Sciatic nerve (tissue), 2 donors: ENCODE data around the gene SHISA9. TPM values are rescaled to one million over a fixed set of nuclear protein-coding genes. Genes with fewer than 3 reads are reported as not detected.

Source experiments
- ATAC-seq: fragments of 200-7000 bp; cut with Tn5 transposase; one replicate; pipeline ENCODE4 v1.9.1; 2020; ENCODE audit warnings: mild to moderate bottlenecking, moderate library complexity
- DNase-seq: peaks from one replicate; pipeline ENCODE4 v3.0.0-alpha.2; 2020; ENCODE audit warnings: low spot score
- intact Hi-C: fragments of 100-400 bp; cut with DNase I; formaldehyde crosslinking; loops from one replicate; pipeline ENCODE4 v1.14.2; 2022
- total RNA-seq: library from RNA; stranded (reverse); fragmentation: NEBNext Ultra II Directional; extraction: Animal tissue kit (Norgen Biotek cat#: 25700); gene quantifications from one replicate; pipeline ENCODE4 v1.2.1, GENCODE V29; 2021
- donor health status: DM: no; HTN: no; CAD: no.
- donor health status: DM: no; HTN: no; CAD: no.

SHISA9 gene
- total RNA-seq, 1 donor from 2014 or later, result 3.8 TPM

- intact Hi-C loops, result no loop called here
- no peak for DNase-seq
- no peak for ATAC-seq
Observed at GRCh38 chr16:13270602-13271001, 369.2 kb downstream of the SHISA9 start.

GRCh38 chr16:13289515-13289914, 388.1 kb downstream of the SHISA9 start:
- intact Hi-C loops, result no loop called here
- DNase-seq (no peak), ATAC-seq (no peak)

Other genes with a start within 250 kb of the SHISA9 start
- 19.7 TPM for gene CPPED1, start 97.7 kb upstream of the SHISA9 start, total RNA-seq